Measurements from ENCODE around the gene RNF113B.

RNF113B gene

GRCh38 chr13:98134901-98135300 is 42.2 kb downstream of the RNF113B start:
- no peak for DNase-seq

- DNase-seq = no peak
These were observed 43.1 kb downstream of the RNF113B start for GRCh38 chr13:98133946-98134345.

GRCh38 chr13:98129059-98129746 is 47.9 kb downstream of the RNF113B start:
- no peak for DNase-seq

All from NCI-H524 (cell line).